ENCODE results near the gene RALGAPB.

DNA sequence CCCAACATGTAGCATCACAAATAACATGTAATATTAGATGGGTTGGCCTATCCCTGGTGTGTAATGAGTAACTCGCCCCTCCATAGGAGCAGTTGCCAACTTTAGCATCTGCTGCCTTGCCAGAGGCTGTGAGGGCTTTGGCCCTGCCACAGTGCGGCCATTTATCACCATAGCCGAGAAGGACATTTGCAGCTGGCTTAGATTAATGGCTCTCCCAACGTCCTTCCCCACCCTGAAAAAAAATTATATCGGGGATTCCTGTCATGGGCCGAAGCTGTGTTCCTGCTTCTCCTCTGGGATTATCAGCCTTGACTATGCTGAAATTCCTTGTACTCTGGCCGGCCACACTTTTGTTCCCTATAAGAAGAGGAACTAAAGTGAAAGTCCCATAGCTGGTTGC, 100.8 kb downstream of the RALGAPB start:
- TF ChIP-seq RFX5 (IDR thresholded peaks at IDR 0.05; ENCODE audit: low read length) (no peak), CTCF (IDR thresholded peaks at IDR 0.05) (no peak), FOXM1 (IDR thresholded peaks at IDR 0.05; ENCODE audit: low read depth) (no peak), TEAD4 (IDR thresholded peaks at IDR 0.05; ENCODE audit: borderline replicate concordance, insufficient read depth) (no peak), ELF1 (IDR thresholded peaks at IDR 0.05) (no peak), POLR2AphosphoS5 (IDR thresholded peaks at IDR 0.05; ENCODE audit: low read depth, low read length) (no peak), TAF1 (IDR thresholded peaks at IDR 0.05; ENCODE audit: borderline replicate concordance, low read depth, low read length) (no peak), EZH2phosphoT487 (IDR thresholded peaks at IDR 0.05; ENCODE audit: borderline replicate concordance, low read depth) (no peak), SMC3 (IDR thresholded peaks at IDR 0.05; ENCODE audit: low read depth, low read length) (no peak), MXI1 (IDR thresholded peaks at IDR 0.05; ENCODE audit: low read depth, low read length) (no peak), YY1 (IDR thresholded peaks at IDR 0.05; ENCODE audit: low read depth) (no peak)
- TF ChIP-seq, protein P1, sequence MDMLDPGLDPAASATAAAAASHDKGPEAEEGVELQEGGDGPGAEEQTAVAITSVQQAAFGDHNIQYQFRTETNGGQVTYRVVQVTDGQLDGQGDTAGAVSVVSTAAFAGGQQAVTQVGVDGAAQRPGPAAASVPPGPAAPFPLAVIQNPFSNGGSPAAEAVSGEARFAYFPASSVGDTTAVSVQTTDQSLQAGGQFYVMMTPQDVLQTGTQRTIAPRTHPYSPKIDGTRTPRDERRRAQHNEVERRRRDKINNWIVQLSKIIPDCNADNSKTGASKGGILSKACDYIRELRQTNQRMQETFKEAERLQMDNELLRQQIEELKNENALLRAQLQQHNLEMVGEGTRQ (IDR thresholded peaks at IDR 0.05; ENCODE audit: borderline replicate concordance, low read depth, low read length), result no peak

Data from SK-N-SH (cell line).